Thoracic aorta (tissue), 2 donors: Measurements from ENCODE around the gene AACS. TPM values are rescaled to one million over a fixed set of nuclear protein-coding genes. Genes with fewer than 3 reads are reported as not detected.
"Not testable (repeated sequence)": the region's sequence is repeated elsewhere in the genome, so short reads cannot be mapped to it uniquely, and the experiment has no call there.

Experiments
- ATAC-seq: fragments of 150-250 bp; one replicate; pipeline ENCODE4 v1.8.0; 2017; ENCODE audit warnings: low read depth; ENCODE audit not compliant: insufficient number of reproducible peaks, low FRiP score
- DNase-seq: peaks from one replicate; pipeline ENCODE4 v3.0.0-alpha.2; 2020; ENCODE audit warnings: low spot score
- H3K27ac ChIP-seq, 2 donors: fragments of 200-600 bp; sonication (generic); 1 replicate in 1 of 2; 2 replicates in 1 of 2; pipeline ENCODE4 v1.5.1; 2016; ENCODE audit warnings: mild to moderate bottlenecking in 2 of 2, moderate library complexity in 2 of 2
- H3K27me3 ChIP-seq: fragments of 200-600 bp; sonication (generic); replicated peaks from 2 replicates; pipeline ENCODE4 v1.6.0; 2016; ENCODE audit warnings: mild to moderate bottlenecking; ENCODE audit not compliant: insufficient read depth
- H3K36me3 ChIP-seq: fragments of 200-600 bp; sonication (generic); one replicate; pipeline ENCODE4 v1.5.1; 2016
- H3K4me1 ChIP-seq, 2 donors: fragments of 200-600 bp; sonication (generic); 1 replicate in 1 of 2; 2 replicates in 1 of 2; pipeline versions ENCODE4 v1.5.1 to v1.6.0; 2016; ENCODE audit warnings: low read depth in 2 of 2, mild to moderate bottlenecking in 1 of 2; ENCODE audit not compliant: control insufficient read depth in 1 of 2
- H3K4me3 ChIP-seq: fragments of 200-600 bp; sonication (generic); 2 replicates; pipeline ENCODE4 v1.5.1; 2016; ENCODE audit warnings: mild to moderate bottlenecking
- H3K9me3 ChIP-seq: fragments of 200-600 bp; sonication (generic); 2 replicates; pipeline ENCODE4 v1.5.1; 2016
- CTCF ChIP-seq: fragments of 200-600 bp; sonication (generic); IDR thresholded peaks from one replicate; pipeline ENCODE4 v1.5.1; 2019; ENCODE audit warnings: antibody characterized with exemption
- total RNA-seq, 2 donors: library from RNA; depleted of rRNA; stranded (reverse); fragments of >200 nt; gene quantifications; one replicate each; pipeline versions ENCODE4 v1.1.0 to v1.2.3, GENCODE V29; 2016

AACS gene
- total RNA-seq, 2 donors from 2014 or later = 14.1 to 14.7 TPM

GRCh38 chr12:125071456-125071855 is 6.2 kb downstream of the AACS start:
- ATAC-seq (no peak), DNase-seq (no peak)
- H3K4me1 ChIP-seq = peaks cover 0 to 11% of the 10 kb centered on the region in 2 donors
- H3K4me3 ChIP-seq = no peak overlapping the region
- H3K27me3 ChIP-seq = no peaks in the 10 kb centered on the region
- H3K36me3 ChIP-seq = no peaks in the 10 kb centered on the region
- H3K9me3 ChIP-seq = no peaks in the 10 kb centered on the region
- no peak overlapping the region for H3K27ac ChIP-seq
- no peak for TF ChIP-seq CTCF

GRCh38 chr12:125072496-125072895 is 7.3 kb downstream of the AACS start:
- H3K36me3 ChIP-seq = no peaks in the 10 kb centered on the region
- H3K9me3 ChIP-seq = no peaks in the 10 kb centered on the region
- no peaks in the 10 kb centered on the region for H3K27me3 ChIP-seq
- peaks cover 0 to under 1% of the 10 kb centered on the region in 2 donors for H3K4me1 ChIP-seq
- ATAC-seq (no peak), DNase-seq (no peak)
- no peak for TF ChIP-seq CTCF
- H3K27ac ChIP-seq = no peak overlapping the region
- H3K4me3 ChIP-seq = no peak overlapping the region

GRCh38 chr12:125074294-125074693 is 9.1 kb downstream of the AACS start:
- not testable (repeated sequence) for H3K4me1 ChIP-seq, H3K4me3 ChIP-seq, H3K27ac ChIP-seq, DNase-seq, ATAC-seq, H3K27me3 ChIP-seq, H3K36me3 ChIP-seq, H3K9me3 ChIP-seq

- Histone ChIP-seq H3K36me3 (peaks cover 6% of the 10 kb centered on the region), H3K9me3 (no peaks in the 10 kb centered on the region), H3K4me3 (no peak overlapping the region), H3K27ac (no peak overlapping the region), H3K27me3 (no peaks in the 10 kb centered on the region), H3K4me1 (no peaks in the 10 kb centered on the region)
- ATAC-seq (no peak), DNase-seq (no peak)
- TF ChIP-seq CTCF = no peak
Measured at GRCh38 chr12:125076103-125076502, 10.9 kb downstream of the AACS start.

GRCh38 chr12:125079084-125079483 is 13.8 kb downstream of the AACS start:
- no peaks in the 10 kb centered on the region for H3K4me1 ChIP-seq
- H3K4me3 ChIP-seq = no peak overlapping the region
- H3K27me3 ChIP-seq = no peaks in the 10 kb centered on the region
- H3K36me3 ChIP-seq = peaks cover 6% of the 10 kb centered on the region
- H3K9me3 ChIP-seq = no peaks in the 10 kb centered on the region
- H3K27ac ChIP-seq = no peak overlapping the region
- DNase-seq (no peak), ATAC-seq (no peak)
- TF ChIP-seq CTCF = no peak
